HG02588 (cell line): ENCODE data around the gene TRIAP1.
A peak's percentile ranks its signal among the peaks of the same experiment; 100 is the strongest.
"Not testable (repeated sequence)": the region's sequence is repeated elsewhere in the genome, so short reads cannot be mapped to it uniquely, and the experiment has no call there.

Experiments
- ATAC-seq: cut with Tn5 transposase; IDR thresholded peaks from one replicate; pipeline ENCODE4 v1.9.1; 2021; ENCODE audit warnings: mild to moderate bottlenecking, moderate library complexity; ENCODE audit not compliant: unreplicated experiment

TRIAP1 gene

DNA sequence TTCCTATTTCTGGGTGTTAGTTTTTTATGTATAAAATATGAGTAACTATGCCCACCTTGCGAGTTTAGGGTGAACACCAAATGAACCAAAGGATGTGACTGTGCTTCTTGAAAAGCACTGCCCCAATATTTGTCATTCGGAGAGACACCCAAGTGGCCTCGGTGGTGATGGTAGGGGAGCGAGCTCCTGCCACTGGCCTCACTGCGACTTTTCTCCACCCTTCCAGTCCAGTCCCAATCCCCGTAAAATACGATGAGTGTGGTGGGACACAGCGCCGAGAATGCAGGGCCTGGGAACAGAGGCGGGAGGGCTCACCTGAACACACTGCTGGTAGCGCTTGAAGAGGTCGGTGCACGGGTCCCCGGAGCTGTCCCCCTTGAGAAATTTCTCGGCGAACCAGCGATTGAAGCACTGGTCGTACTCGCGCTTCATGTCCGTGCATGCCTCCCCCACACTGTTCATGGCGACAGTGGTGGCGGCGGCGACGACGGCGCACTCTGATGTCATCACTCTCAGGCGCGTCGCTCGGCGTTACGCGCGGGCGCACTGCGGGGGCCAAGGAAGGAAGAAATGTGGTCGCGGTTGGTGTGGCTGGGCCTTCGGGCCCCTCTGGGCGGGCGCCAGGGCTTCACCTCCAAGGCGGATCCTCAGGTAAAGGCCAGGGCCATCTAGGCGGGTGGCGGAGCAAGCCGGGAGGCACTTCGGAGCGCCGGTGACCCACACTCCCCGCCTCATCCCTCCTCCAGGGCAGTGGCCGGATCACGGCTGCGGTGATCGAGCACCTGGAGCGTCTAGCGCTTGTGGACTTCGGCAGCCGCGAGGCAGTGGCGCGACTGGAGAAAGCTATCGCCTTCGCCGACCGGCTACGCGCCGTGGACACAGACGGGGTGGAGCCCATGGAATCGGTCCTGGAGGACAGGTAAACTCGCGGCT, at the start of gene TRIAP1, which contains the start of gene GATC:
Gene TRIAP1, minus strand, starts transcription at position 474 of the 933 bp plus-strand sequence. Its CDS starts 12 bp downstream, at position 462.
Gene GATC, plus strand, starts transcription at position 534 of the 933 bp plus-strand sequence. Its CDS starts 37 bp downstream, at position 571.
- ATAC-seq: peak; percentile 86

DNA sequence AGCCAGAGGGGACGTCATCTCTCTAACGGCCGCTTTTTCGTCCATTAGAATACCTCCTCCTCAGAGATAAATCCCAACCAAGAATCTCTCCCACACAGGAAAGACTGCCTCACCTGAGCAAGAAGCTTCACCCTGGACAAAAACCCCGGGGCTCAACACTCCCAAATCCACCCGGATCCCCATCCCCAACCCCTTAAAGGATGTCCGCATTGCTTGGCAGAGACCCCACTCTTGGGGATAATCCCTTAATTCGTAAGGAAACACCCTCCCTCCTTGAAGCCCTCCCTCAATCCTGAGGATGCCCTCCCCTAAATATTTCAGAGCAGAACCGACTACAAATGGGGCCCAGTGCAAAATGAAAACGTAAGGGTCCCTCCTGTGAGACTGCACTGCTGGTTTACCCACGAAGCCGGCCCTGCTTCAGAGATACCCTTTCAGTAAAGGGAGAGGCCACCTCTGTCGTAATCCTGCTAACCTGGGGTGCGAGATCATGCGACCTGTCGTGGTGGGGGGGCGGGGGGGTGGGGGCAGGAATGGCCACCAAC, 49.1 kb upstream of the TRIAP1 start:
- peak; percentile 2 for ATAC-seq

DNA sequence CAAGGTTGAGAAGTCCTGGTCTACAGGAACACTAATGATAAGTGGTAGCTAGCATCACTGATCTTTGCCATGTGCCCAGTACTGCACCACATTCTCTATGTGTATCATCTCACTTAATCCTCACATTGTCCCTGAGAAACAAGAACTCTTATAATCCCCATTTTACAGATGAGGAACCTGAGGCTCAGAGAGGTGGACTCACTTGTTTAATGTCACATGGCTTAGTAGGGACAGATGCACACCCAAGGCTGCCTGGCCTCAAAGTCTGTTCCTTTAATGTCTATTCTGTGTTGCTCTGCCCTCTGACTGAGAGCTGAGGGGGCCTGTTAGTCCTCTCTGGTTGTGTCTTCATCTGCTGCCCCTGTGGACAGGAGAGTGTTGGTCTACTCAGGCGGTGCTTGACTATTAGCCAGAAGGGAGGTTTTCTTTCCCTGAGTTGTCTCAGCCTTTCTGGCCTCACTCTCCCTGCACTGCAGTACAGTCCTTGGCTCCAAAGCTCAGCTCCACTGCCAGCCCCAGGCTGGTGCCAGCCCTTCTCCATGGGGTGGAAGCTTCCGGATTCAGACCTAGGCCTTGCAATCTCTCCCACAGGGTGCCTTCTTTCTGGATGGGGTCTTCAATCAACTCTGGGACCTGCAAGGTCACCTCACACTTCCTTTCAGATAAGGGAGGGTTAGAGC, 44.8 kb upstream of the TRIAP1 start:
- no peak for ATAC-seq

DNA sequence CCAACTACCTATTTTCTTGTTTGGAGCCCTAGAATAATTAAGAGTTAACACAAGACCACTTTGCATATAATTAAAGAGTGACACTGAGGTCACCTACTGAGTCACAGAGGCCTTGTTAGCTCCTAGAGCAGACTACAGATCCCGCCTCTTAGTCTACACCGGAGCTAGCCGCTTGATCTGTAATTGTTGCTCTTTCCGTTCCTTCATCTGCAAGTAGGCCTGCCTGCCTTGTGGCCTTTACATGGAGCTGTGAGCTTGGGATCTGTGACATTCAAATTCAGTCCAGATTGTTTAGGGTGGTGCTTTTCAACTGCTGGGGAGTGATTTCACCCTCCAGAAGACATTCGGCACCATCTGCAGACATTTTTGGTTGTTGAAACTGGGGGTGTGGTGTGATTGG, 44.1 kb upstream of the TRIAP1 start:
- no peak for ATAC-seq

DNA sequence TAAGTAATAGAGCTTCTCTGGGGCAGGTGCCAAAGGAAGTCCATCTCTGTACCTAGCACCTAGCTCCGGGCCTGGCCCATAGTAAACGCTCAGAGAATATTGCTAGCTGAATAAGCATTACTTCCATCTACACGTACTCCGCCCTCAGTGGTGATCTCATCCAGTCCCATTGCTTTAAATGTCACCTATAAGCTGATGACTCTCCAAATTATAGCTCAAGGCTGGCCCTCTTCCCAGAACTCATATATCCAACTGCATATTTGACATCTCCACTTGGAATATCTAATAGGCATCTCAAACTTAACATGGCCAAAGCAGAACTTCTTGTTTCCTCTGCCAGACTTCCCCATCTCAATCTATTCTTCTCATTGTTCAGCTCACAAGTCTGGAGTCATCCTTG, 42.8 kb upstream of the TRIAP1 start:
- ATAC-seq: no peak

DNA sequence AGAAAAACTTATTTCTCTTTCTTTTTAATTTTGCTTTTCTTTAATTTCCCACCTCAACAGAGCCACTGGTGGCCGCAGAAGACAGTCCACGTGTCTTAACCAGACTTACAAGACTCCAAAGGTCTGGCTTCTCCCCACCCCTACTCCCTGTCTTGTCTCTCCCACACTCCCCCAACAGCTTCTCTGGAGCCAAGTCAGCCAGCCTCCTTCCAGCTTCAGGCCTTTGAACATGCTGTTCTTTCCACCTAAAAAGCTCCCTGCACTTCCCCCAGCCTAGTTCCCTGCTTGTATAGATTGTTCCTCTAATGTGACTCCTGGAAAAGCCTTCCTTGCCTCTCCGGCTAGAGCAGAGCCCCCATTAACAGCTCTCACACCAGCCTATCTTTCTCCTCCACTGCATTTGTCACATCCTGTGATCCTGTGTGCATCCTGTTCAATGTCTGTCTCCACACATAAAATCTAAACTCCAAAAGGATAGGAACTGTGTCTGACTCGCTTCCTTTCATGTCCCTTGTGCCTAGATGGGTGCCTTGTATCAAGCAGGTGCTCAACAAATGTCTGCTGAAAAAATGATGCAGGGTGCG, 42.0 kb upstream of the TRIAP1 start:
- no peak for ATAC-seq

DNA sequence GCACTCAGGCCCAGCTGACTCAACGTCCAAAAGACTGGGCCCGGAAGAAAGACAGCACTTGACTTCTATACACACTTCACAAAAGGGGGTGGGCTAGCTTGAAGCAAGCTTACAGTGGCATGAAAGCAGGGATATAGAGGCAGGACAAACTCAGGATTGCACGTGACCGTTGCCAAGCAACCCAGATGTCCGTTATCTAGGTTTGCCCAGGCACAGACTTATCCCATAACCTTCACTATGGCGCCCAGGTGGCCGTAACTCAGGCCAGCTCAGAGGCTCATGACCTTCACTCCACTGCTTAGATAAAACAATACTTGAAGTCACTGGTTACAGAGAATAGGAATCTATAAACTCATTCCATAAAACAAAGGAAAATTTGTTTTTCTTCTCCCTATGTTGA, 41.4 kb upstream of the TRIAP1 start:
- not testable (repeated sequence) for ATAC-seq

DNA sequence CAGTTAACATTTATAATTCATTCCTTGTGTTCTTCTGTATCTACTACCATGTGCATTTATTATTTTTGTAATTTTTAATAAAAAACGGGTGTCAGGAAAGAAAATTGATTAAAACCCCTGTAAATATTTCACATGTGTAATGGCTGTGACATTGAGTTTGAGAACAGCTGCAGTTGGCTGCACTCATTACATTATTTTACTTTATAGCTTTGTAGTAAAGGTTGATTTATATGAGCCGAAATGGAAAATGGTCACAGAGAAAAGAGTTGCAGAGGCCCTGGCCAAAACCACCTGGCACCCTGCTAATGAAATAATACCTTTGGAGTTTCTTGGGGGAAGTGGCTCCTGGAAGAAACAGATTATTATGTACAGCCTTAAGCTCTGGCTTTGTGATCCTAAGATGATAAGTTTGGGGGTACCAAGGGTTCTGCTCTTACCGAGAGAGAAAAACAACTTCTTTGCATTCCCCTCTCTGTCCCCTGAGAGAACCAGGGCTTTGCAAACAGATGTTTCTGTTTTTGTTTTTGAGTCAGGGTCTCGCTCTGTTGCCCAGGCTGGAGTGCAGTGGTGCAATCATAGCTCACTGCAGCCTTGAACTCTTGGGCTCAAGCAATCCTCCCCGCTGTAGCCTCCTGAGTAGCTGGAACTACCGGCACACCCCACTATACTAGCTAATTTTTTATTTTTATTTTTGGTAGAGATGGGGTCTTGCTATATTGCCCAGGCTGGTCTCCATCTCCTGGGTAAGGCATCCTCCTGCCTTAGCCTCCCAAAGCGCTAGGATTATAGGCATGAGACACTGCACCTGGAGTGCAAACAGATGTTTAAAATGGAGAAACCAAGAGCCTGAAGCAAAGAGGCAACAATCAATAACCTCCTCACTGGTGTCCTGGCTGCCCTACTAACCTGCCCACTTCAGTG, 40.0 kb upstream of the TRIAP1 start:
- no peak for ATAC-seq

DNA sequence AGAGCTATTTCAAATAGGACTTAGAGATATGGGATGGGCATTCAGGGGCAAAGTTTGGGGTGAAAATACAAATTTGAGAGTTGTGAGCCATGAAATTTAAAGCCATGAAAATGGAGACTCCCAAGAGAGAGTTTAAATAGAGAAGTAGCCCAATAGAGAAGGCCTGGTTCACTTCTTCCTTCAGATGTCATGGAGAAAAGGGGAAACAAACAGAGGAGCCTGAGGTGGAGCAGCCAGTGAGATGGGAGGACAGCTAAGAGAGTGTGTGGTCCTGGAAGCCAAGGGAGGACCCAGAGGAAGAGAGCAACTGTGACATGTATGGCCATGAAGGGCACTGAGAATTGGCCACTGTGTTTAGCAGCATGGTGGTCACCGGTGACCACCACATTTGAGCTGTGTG, 37.4 kb upstream of the TRIAP1 start:
- no peak for ATAC-seq

DNA sequence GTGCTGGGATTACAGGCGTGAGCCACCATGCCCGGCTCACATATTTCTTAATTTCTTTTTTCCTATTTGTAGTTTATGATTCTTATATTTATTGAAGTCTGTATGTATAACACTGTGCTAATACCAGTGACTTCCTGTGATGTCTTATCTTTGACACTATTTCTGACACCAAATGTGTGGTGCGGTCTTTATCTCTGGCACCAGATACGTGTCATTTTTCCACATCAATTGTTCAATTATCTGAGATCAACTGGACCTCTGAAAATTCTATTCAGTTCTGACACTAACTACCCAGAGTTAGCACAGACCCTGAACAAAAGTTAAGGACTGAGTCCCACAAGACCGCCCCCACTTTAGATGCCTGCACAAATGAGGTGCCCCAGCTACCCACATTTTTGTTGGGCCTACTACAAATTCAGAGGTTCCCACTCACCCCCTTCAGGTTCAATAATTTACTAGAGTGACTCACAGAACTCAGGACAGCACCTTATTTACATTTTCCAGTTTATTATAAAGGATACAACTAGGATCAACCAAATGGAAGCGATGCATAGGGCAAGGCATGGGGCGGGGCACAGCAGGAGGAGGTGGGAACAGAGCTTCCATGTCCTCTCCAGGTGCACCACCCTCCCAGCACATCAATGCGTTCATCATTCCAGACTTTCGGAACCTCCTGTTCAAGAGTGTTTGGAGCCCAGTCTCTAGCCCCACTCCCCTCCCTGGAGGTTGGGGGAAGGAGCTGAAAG, 35.0 kb upstream of the TRIAP1 start:
- no peak for ATAC-seq

DNA sequence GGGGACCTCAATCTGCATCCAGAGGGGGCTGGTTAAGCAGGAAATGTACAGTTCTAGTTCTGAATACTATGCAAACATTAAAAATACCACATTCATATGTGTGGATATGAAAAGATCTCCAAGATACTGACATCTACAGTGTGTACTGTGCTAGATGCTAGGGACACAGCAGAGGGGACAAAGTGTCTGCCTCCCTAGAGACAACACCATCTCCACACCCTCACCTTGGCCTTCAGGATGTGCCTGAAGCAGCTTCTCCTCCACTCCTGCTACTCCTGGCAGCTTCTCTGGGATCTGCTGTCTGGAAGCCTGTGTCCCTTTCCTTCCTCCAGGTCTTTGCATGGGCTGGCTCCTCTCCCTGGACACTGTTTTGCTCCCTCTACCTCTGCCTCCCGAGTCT, 34.0 kb upstream of the TRIAP1 start:
- no peak for ATAC-seq

DNA sequence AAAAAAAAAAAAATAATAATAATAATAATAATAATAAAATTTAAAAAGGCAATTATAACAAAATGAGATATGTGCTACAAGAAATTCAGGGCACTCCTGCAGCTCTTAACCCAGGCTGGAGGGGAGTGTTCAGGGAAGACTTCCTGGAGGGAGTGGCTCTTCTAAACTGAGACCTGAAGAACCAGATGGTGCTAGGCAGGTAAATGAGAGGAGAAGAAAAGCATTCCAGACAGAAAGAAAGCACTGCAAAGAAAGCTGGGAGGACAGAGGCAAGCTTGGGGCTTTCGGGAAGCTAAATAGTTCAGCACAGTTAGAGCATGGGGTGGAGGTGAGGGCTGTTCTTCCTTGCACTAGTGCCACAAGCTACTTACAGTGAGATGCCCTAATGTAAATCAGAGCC, 33.3 kb upstream of the TRIAP1 start:
- ATAC-seq: no peak

DNA sequence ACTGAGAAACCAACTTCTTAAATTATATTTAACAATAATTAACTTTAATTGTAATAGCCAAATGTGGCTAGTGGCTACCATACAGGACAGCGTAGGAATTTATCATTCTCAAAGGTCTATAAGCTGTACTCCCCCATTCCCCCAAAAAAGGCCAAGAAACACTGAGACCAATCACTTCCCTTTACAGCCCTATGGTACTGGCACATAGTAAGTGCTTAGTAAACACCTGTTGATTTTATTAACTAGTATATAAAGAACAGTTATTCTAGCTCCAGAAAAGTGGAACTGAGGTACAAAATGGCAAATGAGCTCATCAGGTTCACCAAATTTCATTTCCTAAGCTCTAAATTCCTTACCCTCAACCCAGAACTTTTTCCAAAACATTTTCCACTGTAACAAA, 29.5 kb upstream of the TRIAP1 start:
- no peak for ATAC-seq

DNA sequence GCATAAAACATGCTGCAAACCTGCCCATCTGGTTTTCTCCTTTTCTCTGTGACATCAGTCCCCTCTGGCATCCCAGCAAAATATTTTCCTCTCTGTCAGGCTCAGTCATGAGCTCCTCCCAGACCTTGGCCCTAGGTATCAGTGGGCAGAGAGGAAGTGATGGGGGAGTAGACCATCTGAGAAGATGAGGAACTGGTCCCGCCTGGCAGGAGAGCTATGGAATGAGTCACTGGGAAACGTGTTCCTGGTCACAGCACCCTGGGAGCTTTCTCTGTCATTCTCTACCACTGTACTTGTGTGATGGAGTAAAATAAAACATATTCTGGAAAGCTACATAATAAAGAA, 28.4 kb upstream of the TRIAP1 start:
- no peak for ATAC-seq

DNA sequence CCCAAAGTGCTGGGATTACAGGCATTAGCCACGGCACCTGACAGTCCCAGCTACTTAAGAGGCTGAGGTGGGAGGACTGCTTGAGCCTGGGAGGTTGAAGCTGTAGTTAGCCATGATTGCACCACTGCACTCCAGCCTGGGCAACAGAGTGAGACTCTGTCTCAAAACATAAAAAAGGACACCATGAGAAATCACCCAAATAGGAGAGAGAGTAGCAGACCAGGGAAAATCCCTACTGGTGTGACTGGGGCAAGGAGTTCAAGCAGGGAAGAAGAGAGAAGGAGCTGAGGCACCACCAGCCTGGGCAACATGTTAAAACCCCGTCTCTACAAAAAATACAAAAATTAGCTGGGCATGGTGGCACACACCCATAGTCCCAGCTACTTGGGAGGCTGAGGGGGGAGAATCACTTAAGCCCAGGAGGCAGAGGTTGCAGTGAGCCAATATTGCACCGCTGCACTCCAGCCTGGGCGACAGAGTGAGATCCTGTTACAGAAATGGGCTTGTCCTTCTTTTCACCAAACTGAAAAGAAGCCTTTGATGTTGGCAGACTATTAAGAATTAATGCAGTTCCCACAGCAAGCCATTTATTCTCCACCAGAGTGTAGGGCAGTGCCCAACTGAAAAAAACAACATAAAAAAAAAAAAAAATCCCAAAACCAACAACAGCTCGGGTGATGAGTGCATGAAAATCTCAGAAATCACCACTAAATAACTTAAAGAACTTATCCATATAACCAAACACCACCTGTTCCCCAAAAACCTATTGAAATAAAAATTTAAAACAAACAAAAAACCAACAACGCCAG, 27.8 kb upstream of the TRIAP1 start:
- no peak for ATAC-seq

DNA sequence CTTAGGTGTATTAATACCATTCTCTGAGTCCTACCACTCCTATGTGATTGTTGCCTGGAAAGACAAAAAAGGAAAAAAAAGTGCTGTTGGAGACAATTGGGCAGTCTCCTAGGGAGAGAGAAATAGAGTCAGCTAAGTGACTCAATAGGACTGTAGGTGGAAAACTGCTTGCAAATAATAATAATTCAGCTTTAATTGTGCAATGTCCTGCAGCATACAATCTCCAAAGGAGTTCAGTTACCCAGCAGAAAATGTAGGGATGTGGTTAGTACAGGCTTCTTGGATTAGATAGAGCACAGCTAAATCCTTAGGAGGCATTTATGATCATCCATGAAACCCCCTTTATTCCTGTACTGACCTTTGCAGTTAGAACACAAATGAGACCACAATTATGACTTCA, 26.3 kb upstream of the TRIAP1 start:
- ATAC-seq: no peak

DNA sequence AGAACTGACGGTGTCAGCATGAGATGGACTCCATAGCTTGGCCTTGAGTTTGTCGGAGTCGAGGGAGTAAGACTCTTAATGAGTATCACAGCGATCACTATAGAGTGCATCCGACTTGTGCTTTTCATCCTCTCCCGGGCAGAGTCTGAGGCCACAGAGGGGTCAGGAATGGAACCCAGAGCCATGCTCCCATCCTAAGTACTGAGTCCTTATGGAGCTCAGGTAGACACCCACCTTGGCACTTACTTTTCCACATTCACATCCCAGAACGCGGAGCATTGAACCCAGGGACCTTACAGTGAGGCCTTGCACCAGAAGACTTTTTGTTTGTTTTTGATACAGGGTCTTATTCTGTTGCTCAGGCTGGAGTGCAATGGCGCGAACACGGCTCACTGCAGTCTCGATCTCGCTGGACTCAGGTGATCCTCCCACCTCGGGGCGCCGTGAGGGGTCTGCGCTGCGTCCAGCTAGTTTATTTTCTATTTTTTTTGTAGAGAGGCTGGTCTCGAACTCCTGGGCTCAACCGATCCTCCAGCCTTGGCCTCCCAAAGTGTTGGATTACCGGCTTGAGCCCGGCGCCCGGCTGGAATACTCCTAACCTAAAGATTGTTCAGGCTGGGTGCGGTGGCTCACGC, 24.1 kb upstream of the TRIAP1 start:
- ATAC-seq: no peak

DNA sequence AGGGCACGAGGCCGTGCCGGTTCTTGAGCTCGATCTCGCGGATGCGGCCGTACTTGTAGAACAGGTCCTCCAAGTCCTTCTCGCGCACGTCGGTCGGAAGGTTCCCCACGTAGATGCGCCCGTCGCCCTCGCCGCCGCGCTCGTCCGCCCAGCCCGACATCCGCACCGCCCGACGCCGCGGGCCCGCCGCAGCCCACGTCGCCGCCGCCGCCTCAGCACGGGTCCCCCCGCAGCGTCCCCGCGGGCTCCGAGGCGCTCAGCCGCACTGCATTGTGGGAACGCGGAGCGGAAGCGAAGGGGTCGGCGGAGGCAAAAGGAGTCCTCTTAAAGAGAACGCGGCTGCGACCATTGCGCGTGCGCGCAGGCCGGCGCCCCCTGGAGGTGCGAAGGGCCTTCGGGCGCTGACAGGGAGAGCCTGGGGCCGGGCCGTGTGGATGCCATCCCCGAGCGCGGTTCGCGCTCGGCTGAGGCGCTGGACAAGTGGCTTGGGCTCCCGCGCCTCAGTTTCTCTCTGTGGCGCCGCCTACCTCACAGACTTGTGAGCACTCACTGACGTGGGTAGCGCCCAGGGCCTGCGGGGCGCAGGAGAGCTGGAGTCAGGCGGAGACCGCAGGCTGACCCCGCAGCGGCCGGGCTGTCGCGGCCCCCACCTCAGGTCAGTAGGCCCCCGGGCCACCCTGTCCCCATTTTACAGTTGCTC, 23.4 kb upstream of the TRIAP1 start, which contains the start of gene SRSF9:
Gene SRSF9, minus strand, starts transcription at position 299 of the 700 bp plus-strand sequence. Its CDS starts 139 bp downstream, at position 160.
- peak; percentile 84 for ATAC-seq
